HL-60/S4 (cell line): ENCODE measurements around the gene STIM2.
"Not testable (repeated sequence)": the region's sequence is repeated elsewhere in the genome, so short reads cannot be mapped to it uniquely, and the experiment has no call there.

Experiments used
- in situ Hi-C: fragments of 300-500 bp; cut with MboI; formaldehyde crosslinking; loops from 2 replicates; pipeline ENCODE4 v1.14.3; 2022; ENCODE audit warnings: low sequenced_read_pairs

The STIM2 gene

DNA sequence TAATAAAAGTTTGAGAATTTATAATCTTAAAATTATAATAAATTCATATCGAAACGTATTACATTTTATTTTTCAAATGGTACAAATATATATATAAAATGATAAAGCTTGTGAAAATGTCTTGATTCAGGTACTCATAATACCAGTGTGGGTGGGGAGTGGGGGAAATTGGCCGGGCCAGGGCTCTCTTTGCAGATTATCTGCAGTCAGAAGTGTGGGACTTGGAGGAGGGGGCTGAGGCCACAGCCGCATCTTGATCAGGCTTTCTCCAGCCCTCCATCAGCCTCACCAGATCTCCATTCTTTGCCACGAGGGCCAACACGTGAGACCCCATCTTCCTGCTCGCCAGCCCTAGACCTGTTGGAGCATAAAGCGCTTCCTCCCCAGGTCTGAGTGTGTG, 86.7 kb downstream of the STIM2 start:
- in situ Hi-C loops: no loop called here

GRCh38 chr4:26950446-26950845, 89.8 kb downstream of the STIM2 start:
- in situ Hi-C loops: no loop called here

GRCh38 chr4:26952891-26953290, 92.2 kb downstream of the STIM2 start:
- in situ Hi-C loops: no loop called here

DNA sequence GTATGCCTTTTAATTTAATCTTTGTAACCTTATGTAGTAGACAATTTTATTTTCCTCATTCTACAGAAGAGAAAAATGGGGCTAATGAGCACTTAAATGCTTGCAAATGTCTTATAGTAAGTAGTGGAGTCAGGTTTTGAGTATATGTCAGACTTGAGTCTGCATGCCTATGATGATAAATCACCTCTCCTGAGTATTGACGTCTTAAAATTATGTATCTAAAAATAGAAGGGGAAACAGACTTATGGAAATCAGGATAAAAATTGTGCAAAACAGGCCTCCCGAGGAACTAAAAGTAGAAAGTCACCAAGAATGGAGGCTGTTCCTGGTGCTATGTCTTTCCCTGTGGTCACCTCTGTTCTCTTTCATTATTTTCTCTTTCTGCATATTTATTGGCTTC, 92.7 kb downstream of the STIM2 start:
- in situ Hi-C loops: no loop called here

GRCh38 chr4:26953770-26954423, 93.3 kb downstream of the STIM2 start:
- in situ Hi-C loops: no loop called here

GRCh38 chr4:26955241-26955640, 94.6 kb downstream of the STIM2 start:
- in situ Hi-C loops: no loop called here

- in situ Hi-C loops: no loop called here
Observed at GRCh38 chr4:26958925-26959653, 98.4 kb downstream of the STIM2 start.

- in situ Hi-C loops: no loop called here
Observed at GRCh38 chr4:26959654-26960047, 99.0 kb downstream of the STIM2 start.

- in situ Hi-C loops: no loop called here
Observed at GRCh38 chr4:26962720-26963119, 102.1 kb downstream of the STIM2 start.

DNA sequence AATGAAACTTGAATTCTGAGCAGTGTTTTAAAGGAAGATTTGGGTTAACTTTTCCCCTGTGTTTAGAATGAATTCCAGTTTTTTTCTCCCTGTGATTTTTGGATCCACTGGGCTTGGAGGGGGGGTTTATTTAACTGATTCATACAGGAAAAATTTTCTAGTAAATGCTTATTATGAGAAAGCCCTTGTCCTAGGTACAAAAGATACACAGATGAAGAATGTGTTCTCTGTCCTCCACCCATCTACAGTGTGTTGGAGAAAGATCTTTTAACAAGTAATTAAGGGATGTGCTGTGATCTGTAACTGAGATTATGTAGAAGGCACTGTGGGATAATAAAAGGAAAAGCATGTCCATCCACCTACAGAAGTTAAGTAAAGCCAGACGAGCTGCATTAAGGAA, 103.9 kb downstream of the STIM2 start:
- in situ Hi-C loops: no loop called here

- in situ Hi-C loops: no loop called here
Observed at GRCh38 chr4:26964994-26965393, 104.4 kb downstream of the STIM2 start.

- in situ Hi-C loops: not testable (repeated sequence)
Observed at GRCh38 chr4:26975464-26976181, 115.0 kb downstream of the STIM2 start.

DNA sequence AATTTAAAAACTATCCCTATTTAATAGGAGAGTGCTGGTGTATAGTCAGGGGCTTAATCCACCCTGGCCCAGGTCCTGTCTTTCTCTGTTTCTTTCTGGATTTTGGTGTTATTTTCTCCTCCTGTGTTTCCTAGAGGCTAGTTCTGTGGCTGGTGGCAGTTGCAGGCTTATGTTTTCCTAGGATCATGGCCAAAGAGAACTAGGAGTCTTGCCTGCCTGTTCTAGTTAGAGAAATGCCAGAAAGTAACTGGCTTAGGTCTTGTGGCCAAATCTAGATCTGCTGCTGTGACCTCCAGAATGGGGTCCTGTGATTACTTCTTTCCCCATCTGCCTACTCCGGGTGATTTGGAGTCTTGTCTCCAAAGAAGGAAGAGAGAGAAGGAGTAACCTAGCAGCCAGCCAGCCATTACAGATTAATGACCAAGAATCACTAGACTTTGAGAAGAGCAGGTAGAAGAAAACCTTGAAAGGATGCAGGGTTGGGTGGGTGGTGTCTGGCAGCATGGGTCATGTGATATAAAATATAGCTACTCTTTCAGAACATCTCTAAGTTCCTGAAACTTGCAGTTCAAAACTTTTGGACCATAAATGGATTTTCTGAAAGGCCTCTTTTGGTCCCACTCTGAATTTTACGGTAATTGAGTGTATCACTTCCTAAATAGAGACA, 117.9 kb downstream of the STIM2 start:
- in situ Hi-C loops: no loop called here

GRCh38 chr4:26984896-26985295, 124.3 kb downstream of the STIM2 start:
- in situ Hi-C loops: no loop called here

- in situ Hi-C loops: no loop called here
Observed at GRCh38 chr4:26985873-26986272, 125.2 kb downstream of the STIM2 start.

DNA sequence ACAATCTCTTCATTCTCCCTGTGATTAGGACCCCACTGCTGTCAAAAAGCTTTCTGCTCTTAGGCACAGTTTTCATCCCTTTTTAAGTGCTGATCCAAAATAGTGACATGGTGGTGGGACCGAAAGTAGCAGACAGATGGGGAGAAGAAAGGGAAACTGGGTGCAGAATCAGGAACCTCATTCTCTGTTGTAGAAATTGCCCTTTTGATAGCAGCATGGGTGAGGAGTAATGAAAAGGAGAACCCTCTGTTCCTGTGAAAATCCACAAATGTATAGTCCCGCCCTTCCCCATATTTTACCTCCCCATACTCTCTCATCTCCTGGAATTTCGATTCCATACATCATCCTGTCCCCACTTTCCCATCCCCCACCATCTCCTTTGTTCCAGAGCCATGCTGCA, 126.5 kb downstream of the STIM2 start:
- in situ Hi-C loops: no loop called here

GRCh38 chr4:26991057-26991456, 130.4 kb downstream of the STIM2 start:
- in situ Hi-C loops: no loop called here

- in situ Hi-C loops: no loop called here
Observed at GRCh38 chr4:26992657-26993361, 132.2 kb downstream of the STIM2 start.

DNA sequence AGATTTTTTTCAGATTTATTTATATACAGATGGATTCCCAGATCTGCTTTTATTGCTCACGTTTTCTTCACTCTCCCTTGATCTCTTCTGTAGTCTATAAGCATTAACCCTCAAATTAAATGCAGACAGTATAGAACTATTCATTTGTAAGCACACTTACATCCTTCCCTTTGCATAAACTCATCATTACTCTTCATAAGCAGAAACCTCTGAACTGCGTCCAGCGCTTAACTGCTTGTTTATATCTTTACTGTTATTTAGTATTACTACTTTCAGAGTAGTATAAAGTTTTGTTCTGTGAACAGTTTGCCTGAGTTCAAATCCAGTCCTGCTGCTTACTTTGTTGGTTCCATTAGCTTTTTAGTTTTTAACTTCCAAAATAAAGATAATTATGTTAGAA, 132.9 kb downstream of the STIM2 start:
- in situ Hi-C loops: no loop called here

GRCh38 chr4:26993967-26994366, 133.3 kb downstream of the STIM2 start:
- in situ Hi-C loops: no loop called here

DNA sequence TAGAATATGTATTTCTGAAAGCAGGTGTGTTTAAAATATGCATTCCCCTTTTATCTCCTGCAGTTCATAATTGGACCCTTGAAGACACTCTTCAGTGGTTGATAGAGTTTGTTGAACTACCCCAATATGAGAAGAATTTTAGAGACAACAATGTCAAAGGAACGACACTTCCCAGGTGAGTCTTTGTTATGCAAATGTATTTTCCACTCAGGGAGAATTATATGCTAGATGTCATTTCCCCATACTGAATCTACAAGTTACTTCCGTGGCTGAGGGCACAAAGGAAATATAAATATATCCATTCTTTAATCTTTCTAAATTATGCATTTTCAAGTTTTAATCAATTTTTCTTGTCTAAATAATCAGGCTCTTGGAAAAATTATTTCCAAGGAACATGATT, 134.7 kb downstream of the STIM2 start:
- in situ Hi-C loops: no loop called here
